GM06990 (cell line): ENCODE results near the gene ALG8.

Experiments
- DNase-seq: peaks from one replicate; pipeline ENCODE4 v3.0.0-alpha.2; 2011; ENCODE audit not compliant: insufficient read length; ENCODE audit errors: extremely low read depth
- H3K27me3 ChIP-seq: replicated peaks from 2 replicates; pipeline ENCODE4 v1.6.0; 2011; ENCODE audit warnings: low read length; ENCODE audit not compliant: control insufficient read depth, insufficient read depth
- H3K36me3 ChIP-seq: 2 replicates; pipeline ENCODE4 v1.5.1; 2011; ENCODE audit warnings: low read length; ENCODE audit not compliant: control insufficient read depth, insufficient read depth
- H3K4me3 ChIP-seq: replicated peaks from 2 replicates; pipeline ENCODE4 v1.5.1; 2011; ENCODE audit warnings: low read depth, mild to moderate bottlenecking, control low read depth, low read length
- TF ChIP-seq, protein P1 (sequence below): IDR thresholded peaks from 2 replicates; pipeline ENCODE4 v1.5.1; 2011; ENCODE audit warnings: low read length, control low read depth, mild to moderate bottlenecking, inconsistent platforms; ENCODE audit not compliant: insufficient read depth, poor library complexity, severe bottlenecking

Gene ALG8

DNA sequence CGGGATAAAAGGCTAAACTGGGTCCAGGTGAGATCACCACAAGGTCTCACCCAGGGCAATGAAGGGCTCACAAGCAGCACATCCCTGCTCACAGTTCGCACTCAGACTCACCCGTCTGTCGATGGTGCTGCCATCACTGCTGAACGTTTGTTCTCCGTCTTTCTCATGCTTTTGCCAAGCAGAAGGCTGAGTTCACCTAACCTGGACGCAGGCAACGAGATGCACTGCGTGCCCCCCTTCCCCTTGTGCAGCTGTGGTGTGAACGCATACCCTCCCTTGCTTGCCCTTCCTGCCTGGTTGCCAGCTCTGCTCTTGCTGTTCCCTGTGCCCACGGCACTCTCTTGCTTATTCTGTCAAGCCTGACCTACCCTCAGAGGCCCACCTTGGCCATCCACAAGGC lies 31.0 kb upstream of the ALG8 start:
- no peaks in the 10 kb centered on the region for H3K27me3 ChIP-seq
- no peak for DNase-seq
- TF ChIP-seq, protein P1, sequence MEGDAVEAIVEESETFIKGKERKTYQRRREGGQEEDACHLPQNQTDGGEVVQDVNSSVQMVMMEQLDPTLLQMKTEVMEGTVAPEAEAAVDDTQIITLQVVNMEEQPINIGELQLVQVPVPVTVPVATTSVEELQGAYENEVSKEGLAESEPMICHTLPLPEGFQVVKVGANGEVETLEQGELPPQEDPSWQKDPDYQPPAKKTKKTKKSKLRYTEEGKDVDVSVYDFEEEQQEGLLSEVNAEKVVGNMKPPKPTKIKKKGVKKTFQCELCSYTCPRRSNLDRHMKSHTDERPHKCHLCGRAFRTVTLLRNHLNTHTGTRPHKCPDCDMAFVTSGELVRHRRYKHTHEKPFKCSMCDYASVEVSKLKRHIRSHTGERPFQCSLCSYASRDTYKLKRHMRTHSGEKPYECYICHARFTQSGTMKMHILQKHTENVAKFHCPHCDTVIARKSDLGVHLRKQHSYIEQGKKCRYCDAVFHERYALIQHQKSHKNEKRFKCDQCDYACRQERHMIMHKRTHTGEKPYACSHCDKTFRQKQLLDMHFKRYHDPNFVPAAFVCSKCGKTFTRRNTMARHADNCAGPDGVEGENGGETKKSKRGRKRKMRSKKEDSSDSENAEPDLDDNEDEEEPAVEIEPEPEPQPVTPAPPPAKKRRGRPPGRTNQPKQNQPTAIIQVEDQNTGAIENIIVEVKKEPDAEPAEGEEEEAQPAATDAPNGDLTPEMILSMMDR: no peak
- H3K36me3 ChIP-seq: no peaks in the 10 kb centered on the region; the same call in 1 of the 2 replicates
- no peak overlapping the region for H3K4me3 ChIP-seq

DNA sequence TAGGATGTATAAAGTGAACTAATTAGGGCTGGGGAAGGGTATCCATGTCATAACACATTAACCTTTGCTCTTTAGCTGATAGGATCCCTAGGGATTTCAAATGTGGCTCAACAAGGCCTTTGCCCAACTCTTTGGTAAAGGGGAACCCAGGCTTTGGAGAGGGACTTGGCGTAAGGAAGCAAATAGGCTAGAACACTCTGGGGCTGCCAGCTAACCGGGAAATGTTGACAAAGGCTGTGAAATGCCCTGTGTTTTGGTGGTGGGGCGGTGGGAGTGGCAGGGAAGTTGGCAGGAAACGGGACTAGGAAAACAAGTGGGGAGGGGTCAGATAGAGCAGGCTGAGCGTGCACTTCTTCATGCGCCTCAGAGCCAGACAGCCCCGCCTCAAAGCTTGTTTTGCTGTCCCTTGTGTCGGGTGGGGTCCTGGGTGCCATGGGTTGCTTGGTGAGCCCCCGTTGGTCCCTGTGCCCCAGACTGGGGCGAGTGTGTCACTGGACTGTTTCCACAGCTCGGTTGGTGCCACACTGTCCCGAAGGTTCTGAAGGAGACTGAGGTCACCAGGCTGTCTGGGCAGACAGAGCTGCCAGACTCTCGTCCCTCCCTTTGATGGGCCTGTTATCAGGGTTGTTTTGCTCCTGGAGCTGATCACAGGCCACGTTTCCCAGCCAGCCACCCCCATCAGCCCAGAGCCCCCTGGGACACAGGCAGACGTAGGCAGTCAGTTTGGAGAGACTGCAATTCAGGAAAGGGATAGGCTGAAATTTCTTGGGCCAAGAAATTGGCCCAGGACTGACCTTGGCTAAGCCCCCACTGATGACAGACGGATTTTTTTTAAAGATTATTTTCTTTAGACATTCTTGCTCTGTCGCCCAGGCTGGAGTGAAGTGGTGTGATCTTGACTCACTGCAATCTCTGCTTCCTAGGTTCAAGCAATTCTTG lies 29.4 kb upstream of the ALG8 start:
- no peak for DNase-seq
- TF ChIP-seq, protein P1: no peak
- H3K4me3 ChIP-seq: no peak overlapping the region
- H3K36me3 ChIP-seq: no peaks in the 10 kb centered on the region; the same call in 1 of the 2 replicates
- no peaks in the 10 kb centered on the region for H3K27me3 ChIP-seq

DNA sequence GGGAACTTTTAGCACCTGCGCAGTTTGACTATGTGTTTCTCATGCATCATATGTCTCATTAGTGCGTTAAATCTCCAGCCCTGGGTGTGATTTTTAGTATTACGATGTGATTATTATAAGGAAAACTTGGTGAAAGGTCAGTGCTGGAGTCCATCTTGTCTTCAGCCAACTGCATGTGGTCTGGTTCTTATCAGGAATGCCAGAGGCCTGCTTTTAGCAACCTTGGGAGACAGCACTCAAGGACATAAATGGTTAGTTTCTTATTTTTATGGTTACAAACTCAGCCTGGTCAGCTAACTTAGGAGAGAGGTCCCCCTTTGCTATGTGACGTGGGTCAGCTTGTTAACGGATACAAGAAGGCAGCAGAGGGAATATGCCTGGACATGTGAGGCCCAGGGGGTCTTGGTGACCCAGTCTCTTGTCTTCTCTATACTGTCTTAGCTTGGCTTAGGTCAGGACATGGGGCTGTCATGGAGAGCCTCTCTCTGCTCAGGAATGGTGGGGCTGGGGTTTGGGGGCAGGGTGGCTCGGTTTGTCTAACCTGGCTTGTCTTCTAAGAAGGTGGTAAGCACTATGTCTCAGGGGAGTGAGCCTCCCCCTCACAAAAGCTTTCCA lies 27.5 kb upstream of the ALG8 start:
- H3K4me3 ChIP-seq: no peak overlapping the region
- DNase-seq: no peak

DNA sequence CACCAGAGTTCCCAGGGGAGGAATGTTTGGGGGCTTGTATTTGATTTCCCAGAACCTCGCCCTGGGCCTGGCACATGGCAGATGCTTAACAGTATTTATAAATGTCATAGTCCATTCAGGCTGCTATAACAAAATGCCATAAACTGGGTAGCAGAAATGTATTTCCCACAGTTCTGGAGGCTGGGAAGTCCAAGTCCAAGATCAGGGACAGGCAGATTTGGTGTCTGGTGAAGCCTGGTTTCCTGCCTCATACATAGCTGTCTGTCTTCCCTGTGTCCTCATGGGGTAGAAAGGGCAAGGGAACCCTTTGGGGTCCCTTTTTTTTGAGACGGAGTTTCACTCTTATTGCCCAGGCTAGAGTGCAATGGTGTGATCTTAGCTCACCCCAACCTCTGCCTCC lies 25.0 kb upstream of the ALG8 start:
- TF ChIP-seq, protein P1: no peak
- Histone ChIP-seq H3K27me3 (no peaks in the 10 kb centered on the region), H3K4me3 (no peak overlapping the region), H3K36me3 (no peaks in the 10 kb centered on the region)
- DNase-seq: no peak

More for the DNA sequence above, 27.5 kb upstream of the ALG8 start:
- no peaks in the 10 kb centered on the region for H3K36me3 ChIP-seq
- TF ChIP-seq, protein P1: no peak
- H3K27me3 ChIP-seq: no peaks in the 10 kb centered on the region

DNA sequence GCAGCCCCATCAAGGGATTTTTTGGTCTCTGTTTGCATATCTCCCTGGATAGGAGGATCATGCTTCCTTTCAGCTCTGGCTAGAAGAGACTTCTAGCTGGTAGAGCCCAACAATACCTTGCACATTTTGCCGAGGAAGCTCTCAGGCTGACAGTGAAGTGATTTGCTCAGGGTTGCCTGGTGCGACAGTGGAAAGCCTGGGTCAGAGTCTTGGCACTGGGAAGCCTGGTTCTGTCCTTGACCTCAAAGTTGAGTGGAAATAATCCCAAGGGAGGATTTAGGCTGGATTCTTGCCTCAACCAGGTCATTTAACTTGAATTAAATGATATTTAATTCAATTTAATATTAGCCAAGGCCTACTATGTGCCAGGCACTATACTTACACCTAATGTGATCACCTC lies 24.4 kb upstream of the ALG8 start:
- Histone ChIP-seq H3K27me3 (no peaks in the 10 kb centered on the region), H3K4me3 (no peak overlapping the region), H3K36me3 (no peaks in the 10 kb centered on the region)
- TF ChIP-seq, protein P1: no peak
- DNase-seq: no peak
